ENCODE results near the gene SCAMP4.

The SCAMP4 gene, protein sequence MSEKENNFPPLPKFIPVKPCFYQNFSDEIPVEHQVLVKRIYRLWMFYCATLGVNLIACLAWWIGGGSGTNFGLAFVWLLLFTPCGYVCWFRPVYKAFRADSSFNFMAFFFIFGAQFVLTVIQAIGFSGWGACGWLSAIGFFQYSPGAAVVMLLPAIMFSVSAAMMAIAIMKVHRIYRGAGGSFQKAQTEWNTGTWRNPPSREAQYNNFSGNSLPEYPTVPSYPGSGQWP

DNA sequence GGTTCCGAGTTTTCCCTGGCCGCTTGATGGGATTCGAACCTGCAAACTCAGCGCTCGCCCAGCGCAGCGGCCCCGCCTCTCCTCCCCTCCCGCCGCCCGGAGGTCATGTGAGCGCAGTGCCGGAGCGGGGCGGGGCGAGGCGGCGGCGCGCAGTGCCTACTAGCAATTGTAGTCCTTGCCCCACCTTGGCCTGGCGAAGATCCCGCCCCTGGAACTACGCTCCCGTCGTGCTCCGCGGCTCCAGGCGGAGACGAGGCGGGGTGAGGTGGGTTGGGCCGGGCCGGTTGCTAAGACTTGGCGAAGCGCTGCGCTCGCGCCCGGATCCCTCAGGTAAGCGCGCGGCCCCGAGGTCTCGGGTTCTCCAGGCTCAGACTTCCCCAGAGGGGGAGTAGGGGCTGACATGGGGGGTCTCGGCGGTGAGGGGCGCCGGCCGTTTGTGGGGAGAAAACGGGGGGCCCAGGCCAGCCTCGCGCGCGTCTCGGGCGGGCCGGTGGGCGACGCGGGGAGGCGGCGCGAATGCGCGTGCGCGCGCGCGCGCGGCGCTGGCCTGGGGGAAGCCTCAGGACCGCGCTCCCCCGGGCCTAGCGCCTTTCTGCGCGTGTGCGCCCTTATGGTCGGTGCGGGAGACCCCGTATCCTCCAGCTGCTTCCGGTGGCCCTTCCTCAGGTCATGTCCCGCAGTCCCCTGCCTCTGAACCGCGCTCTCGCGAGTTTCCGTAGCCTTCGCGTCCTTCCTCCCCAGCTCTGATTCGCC, at the start of gene SCAMP4, which contains the start of gene ADAT3:
Gene SCAMP4, plus strand, starts transcription at position 290 of the 753 bp plus-strand sequence. CDS start 9,621 bp downstream, outside the sequence.
Gene ADAT3, plus strand, starts transcription at position 290 of the 753 bp plus-strand sequence. CDS start 6,649 bp downstream, outside the sequence.
- peak; percentile 96 for DNase-seq (ENCODE audit: low read depth)

DNA sequence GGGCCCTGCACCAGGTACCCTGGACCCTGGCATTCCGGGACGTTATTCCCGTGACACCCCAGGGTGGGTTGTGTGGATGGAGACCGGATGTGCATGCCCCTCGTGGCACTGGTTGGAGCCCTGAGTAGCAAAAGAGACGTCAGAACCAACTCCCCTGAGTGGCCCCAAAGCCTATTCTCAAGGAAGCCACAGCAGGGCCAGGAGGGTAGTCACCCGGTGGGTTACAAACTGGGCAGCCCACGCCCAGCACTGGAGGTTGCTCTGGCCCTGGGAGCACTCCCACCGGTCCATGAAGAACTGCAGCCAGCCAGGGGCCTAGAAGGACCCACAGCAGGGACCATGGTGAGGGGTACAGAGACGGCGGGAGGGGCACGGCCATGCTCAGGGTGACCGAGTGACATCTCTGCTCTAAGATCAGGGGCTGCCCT, 49.4 kb upstream of the SCAMP4 start:
- no peak for DNase-seq (ENCODE audit: low read depth)

DNA sequence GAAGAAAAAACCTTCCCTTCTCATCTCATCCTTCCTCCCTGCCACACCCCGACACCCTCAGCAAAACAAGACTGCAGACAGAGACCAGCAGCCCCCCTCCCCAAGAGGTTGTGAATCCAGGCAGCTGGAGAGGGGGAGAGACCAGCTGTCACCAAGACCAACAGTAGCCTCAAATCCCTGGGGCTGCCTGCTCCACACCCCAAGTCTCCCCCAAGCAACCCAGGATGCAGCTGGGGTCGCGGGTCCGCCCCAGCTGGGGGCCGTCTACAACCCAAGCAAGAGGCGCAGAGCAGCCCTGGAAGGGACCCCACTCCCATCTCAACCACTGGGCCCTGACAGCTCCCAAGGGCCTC, 48.9 kb upstream of the SCAMP4 start:
- DNase-seq (ENCODE audit: low read depth): no peak

DNA sequence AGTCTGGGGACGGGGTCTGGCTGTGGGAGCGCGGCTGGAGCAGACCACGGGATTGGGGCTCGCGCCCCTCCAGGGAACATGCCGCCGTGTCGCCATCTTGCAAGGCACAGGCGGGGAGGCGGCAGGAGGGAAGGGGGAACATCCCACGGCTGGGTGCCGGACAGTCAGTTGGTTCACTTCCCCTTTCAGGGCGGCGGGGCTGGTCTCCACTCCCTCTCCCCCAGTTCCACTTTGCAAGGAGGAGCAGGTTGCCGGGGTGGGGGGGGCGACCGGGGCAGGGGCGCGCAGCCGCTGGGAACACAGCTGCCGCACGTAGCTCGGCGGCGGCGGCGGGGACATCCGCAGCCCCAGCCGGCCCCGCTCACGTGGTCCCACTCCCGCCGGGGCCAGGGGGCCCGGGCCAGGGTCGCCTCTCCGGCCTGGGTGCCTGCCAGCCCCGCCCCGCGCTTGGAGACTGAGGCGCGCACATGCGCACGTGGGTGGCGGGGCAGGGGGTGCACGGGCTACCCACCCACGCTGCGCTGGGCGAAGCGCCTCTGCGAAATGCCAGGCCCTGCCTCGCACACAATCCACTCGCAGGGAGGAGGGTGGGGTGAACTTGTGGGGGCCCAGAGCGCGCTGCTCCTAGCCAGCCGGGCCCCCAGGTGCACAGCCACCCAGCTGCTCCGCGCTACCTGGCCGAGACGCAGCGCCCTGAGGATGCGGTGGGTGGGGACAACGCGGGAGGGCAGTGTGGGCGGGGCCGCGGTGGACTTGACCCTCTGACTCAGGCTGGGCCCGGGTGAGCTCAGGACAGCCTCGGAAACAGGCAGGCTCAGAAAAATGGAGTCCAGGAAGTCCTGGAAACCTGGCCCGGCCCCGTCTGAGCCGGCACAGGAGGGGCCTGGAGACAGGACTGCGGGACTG, 48.2 kb upstream of the SCAMP4 start:
- DNase-seq (ENCODE audit: low read depth): no peak

DNA sequence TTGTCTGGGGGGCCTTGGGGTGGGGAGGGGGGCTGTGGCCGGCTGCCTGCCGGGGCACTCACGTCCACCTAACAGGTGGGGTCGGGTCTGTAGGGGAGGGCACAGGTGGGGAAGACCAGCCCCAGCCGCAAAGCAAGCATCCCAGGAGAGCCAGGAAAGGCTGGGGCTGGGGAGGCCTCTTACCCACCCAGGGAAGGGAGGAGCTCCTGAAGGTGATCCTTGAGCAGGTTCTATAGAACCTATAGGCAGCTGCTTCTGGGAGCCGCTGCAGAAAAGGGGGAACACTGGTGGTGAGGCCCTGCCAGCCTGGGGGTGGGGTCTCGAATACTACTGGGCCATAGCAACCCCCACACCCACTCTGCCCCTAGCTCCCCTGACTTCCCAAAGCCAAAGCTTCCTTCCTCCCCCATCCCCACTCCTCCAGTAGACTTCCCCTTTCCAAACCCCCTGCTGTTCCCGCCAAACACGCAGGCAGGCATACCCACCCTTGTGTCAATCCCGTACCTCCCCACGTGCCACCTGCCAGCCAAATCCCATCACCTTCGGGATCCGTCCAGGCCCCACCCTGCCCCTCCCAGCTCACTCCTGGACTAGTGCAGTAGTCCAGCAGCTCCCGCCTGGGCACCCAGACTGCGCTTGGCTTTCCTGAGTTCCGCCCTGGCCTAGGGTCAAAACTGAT, 47.4 kb upstream of the SCAMP4 start:
- no peak for DNase-seq (ENCODE audit: low read depth)

DNA sequence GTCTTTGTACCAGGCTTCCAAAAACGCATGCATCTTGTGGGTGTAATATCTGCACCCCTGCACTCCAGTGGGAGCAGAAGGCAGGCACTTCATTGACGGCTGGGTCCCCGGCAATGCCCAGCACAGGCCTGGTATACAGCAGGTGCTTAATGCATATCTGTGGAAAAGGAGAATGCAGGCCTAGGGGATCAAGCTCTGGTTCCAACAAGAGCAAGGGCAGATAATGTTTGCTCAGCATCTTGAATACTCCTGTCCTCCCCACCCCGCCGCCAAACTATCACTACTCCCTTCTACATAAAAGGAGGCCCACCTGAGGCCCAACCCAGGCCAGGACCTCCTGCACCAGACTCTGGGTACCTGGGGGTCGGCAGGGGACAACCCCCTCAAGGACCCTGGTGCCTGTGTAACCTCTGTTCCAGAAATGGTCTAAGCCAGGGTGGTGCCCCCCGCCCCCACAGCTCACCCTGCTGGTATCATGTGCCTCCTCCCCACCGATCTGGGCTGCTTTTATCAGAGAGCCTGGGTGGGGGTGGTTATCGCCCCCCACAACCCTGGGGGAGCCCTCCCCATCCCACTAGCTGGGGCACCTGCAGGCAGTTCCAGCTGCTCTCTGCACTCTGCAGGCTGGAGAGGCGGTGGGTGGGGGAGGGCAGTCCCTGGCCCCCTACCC, 46.7 kb upstream of the SCAMP4 start:
- DNase-seq (ENCODE audit: low read depth): no peak

DNA sequence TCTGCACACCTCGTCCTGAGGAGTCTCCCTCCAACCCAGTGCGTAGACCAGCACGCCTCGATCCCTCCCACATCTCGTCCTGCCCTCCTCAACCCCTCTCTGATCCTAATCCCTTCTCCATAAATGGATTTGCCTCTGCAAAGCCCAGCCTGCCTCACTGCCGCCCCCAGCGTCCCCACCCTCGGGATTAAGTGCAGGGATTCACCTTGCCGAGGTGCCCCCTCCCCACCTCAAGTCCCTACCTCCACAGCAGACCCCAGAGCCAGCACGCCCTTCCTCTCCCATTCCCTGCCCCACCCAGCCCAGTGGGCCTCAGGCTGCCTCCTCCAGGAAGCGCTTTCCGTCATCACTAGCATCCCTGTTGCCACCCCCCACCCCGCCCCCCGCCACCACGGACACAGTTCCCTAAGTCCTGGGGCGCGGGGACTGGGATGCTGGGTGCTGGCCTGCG, 45.8 kb upstream of the SCAMP4 start:
- no peak for DNase-seq (ENCODE audit: low read depth)

DNA sequence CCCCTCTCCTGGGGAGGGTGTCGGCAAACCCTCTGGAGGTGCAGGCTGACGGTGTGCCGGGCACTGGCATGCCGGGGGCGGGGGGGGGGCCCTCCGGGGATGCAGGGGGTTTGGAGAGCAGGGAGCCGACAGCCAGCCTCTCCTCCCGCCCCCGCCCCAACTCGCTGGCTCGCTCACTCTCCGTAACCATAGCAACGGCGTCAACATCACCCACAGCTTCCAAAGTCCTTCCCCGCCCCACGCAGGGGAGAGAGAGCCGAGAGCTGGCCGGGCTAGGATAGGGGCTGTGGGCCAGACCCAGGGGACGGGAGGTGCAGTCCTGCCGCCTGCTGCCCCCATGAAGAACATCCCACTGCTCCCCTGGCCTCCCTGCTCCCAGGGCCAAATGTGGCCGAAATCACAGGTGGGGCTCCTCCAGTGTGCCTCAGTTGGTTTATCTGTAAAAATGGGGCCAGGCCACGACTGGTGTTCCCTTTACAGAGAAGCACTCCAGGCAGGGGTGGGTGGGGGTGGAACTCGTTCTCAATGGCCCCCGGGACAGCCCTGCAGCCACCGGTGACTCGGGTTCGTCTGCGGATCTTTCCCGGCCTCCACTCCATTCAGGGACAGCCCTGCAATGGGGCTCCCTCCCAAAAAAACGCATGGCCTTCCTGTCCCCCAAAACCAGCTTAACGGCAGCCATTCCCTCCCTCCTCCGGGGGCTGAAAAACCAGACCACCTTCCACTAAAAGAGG, 45.0 kb upstream of the SCAMP4 start:
- DNase-seq (ENCODE audit: low read depth): peak; percentile 62

DNA sequence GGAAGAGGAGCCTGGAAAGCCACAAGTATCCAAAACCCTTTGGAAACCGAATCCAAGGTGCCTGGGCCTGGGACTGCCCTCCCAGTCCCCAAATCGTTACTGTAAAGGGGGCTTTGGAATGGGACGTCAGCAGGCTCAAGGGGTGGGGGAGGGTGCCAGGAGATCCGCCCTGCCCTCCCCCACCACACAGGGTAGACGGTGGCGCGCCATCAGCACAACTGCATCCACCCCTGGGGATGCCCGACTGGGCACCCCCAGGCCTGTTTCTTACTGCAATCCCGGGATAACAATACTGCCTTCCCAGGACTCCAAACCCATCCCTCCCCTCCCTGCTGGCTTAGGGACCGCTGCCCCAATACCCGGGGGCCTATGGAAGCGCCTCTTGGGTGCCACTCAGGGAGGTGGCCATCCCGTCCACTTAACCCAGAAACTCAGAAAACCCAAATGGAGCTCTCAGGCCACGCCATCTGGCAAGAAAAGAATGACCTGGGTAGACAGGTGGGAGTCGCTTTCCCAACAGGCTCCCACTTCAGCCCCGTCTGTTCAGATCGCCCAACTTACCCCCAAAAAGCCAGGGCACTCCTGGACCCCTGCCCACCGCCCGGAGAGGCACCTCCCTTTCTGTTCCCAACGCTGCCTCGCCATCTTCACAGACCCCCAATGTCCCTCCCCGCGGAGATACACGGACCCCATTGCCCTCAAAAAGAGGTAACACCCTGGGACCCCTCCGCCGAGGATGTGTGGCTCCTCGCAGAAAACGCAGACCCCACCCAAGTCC, 44.2 kb upstream of the SCAMP4 start:
- DNase-seq (ENCODE audit: low read depth): no peak

DNA sequence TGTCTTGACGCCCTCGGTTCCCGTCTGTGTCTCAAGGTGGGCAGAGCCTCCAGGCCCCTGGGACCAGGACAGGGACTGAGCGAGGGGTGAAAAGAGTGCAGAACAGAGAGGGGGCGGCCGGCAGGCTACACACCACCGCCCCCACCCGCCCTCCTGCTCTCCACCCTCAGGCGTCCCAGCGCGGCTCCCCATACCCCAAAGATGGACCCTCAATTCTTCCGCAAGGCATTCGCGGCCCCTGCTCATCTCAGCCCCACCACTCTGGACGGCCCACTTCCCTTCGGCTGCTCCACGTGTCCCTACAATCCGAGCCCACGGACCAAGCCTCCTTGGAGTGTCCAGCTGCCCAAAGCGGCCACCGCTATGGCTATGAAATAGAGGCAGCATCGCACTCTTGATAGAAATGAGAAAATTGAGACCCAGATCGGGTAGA, 43.6 kb upstream of the SCAMP4 start:
- DNase-seq (ENCODE audit: low read depth): no peak

DNA sequence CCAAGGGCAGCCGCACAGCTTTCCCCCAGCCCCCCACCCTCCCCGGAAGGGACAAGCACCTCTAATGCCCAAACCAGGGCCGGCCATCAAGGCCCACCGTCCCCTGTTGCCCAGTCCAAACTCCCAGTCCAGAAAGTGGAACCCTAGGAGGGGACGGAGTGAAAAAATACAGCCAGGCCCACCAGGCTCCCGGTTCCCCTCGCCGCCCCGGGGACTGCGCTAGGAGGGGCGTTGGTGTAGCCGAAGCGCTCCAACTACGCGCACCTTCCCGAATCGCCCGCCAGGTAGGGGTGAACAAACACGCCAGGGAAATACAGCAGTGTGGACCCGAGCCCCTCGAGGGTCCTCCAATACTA, 43.2 kb upstream of the SCAMP4 start:
- DNase-seq (ENCODE audit: low read depth): no peak

DNA sequence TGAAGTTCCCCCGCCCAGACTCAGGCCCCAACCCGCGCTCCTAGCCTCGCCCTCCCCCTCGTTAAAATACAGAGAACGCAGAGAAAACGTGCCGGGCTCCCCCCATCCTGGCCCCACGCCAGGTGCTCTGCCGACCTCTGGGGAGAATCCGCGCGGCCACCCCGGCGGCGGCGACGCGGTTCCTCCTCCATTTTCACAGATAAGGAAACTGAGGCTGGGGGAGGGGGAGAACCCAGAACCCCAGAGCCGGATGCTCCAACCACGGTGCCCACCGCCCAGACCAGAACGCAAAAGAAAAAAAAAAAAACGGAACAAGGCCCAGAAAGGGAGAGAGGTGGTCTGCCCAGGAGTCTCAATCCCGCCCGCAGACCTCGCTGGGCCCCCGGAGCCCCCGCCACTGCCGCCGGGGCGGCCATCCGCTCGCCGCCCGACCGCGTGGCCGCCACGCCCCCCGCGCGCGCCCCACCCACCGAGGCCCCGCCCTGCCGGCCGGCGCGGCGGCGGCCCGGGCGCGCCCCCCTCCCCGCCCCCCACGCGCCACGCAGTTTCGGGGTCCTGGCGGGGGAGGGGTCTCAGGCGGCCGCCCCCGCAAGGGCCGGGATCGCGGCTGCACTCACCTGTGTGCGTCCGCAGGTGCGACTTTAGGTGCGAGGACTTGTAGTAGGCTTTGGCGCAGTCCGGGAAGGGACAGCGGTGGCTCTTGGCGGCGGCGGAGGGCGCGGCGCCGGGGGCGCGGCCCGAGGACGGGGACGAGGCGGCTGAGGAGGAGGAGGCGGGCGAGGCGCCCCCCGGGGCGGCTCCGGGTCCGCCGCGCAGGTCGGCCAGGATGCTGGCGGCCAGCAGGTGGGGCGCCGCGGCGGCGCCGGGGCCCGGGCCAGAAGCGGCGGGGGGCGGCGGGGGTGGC, 42.5 kb upstream of the SCAMP4 start:
- peak; percentile 52 for DNase-seq (ENCODE audit: low read depth)

DNA sequence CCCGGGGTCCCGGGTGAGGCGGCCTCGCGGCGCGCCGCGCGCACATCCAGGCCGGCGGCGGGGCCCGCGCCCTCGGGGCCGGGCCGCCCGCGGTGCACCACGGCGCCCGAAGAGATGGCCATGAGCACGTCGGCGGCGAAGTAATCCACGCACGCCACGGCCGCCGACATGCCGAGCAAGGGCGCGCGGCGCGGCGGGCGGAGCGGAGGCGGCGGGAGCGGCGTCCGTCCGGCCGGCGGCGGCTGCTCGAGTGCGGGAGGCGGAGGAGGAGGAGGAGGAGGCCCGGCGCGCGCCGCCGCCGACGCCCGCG, 41.9 kb upstream of the SCAMP4 start, which contains the start of gene KLF16:
Gene KLF16, minus strand, starts transcription at position 252 of the 310 bp plus-strand sequence. Its CDS starts 82 bp downstream, at position 170.
- no peak for DNase-seq (ENCODE audit: low read depth)

DNA sequence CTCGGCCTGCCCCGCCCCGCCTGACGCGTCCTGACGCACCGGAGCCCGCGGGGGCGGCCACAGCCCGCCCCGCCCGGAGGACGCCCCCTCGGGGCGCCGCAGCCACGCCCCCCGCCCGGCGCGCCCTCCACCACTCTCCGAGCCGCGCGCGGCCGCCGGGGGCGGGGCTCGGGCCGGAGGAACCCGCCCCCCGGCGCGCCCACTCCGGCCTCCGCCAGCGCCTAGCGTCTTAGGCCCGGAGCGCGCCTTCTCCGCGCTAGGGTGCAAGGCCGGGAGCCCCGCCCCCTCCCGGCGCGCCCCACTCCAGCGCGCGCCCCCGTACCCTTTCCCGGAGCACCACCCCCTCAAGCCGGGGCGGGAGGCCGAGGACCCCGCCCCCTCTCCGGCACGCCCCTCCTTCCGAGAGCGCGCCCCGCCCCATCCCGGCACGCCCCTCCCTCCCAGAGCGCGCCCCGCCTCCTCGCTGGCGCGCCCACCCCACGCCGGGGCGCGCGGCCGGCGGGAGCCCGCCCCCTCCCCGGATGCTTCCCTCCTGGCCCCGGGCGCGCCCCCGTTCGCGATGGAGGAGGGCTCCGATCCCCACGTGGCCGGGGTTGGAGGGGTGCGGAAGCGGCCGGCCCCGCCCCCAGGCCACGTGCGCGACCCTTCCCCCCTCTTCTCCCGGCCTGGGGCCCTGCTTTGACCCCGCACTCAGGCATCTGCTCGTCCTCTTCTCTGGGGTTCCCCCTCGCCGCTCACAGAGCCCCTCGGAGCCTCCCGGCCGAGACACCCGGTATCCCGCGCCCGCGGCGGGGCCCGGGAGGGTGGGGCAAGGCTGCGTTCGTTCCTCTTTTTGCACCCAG, 41.3 kb upstream of the SCAMP4 start:
- peak; percentile 87 for DNase-seq (ENCODE audit: low read depth)

DNA sequence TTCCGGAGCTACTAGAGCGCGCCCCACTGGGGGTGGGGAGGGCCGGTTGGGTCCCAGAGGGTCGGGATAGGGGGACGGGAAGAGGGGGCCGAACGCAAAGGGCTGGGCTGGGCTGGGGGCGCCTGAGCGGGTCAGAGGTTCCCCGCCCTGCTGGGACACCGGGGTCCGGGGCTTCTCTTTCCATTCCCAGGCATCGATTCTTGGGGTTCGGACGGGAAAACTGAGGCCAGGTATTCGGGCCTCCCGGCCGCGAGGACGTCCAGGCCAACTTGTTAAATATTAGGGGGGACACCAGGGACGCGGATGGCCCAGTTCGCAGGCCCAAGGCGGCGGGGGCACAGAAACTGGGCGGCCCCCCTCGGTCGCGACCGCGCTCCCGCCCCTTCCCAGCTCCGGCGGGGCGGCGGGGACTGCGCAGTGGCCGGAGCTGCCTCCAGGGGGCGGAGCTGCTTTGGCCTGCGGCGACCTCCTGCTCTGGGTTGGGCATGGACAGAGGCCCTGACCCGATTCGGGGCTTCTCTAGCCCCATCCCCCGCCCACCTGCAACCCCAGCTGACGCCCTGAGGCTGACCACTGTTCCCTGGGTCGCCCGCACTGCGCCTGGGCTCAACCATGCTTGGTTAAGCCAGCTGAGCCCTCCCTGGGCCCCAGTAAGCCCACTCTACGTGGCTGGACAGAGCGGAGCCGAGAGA, 40.6 kb upstream of the SCAMP4 start:
- DNase-seq (ENCODE audit: low read depth): no peak

DNA sequence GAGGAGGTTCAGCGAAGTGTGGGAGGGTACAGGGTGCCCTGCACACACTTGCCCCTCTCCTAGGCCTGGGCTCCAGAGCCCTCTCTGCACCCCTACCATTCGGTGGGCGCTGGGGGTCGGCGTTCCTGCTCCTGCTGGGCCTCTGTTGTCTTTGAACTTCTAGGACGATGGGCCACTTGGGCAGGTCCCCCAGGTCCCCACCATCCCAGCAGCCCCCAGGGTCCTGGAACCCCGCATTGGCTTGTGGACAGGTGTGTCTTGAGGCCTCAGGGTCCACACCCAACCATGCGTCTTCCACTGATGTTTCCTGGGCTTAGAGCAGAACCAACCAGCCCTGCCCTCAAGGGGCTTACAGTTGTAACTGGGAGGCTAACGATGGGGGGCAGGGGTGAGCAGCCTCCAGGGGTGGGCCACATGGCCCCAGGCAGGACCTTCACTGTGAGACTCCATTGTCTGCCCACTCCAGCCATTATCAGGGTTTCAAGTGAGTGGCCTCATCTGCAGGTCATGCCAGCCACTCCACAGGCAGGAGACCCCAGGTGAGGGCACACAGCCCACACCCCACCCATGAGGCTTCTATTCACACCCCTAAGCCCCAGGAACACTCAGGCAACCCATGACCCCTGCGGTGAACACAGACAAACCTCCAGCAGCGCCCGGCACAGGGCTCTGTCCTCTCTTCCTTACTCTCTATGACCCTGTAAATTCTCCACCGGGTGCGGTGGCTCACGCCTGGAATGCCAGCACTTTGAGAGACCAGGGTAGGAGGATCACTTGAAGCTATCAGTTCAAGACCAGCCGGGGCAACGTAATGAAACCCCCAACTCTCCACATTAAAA, 39.8 kb upstream of the SCAMP4 start:
- no peak for DNase-seq (ENCODE audit: low read depth)

Measured in T-helper 22 cell (primary cell).